MG63 (cell line): Measurements from ENCODE around the gene CRMP1. TPM values are rescaled to one million over a fixed set of nuclear protein-coding genes. Genes with fewer than 3 reads are reported as not detected.

ENCODE experiments used
- DNase-seq: peaks from one replicate; pipeline ENCODE4 v3.0.0-alpha.2; 2020
- H3K27me3 ChIP-seq: fragments of 250-450 bp; sonication (Bioruptor Pico); 2 replicates; pipeline ENCODE4 v1.5.1; 2020; ENCODE audit warnings: mild to moderate bottlenecking, moderate library complexity
- H3K36me3 ChIP-seq: fragments of 250-450 bp; sonication (Bioruptor Pico); 2 replicates; pipeline ENCODE4 v1.5.1; 2020; ENCODE audit warnings: mild to moderate bottlenecking, moderate library complexity
- H3K4me3 ChIP-seq: fragments of 250-450 bp; sonication (Bioruptor Pico); 2 replicates; pipeline ENCODE4 v1.5.1; 2020; ENCODE audit warnings: mild to moderate bottlenecking, moderate library complexity
- H3K9me3 ChIP-seq: fragments of 250-450 bp; sonication (Bioruptor Pico); 2 replicates; pipeline ENCODE4 v1.5.1; 2020; ENCODE audit warnings: mild to moderate bottlenecking, moderate library complexity
- total RNA-seq: library from RNA; depleted of rRNA; stranded (reverse); fragments of >200 nt; shearing (Covaris generic); gene quantifications from 2 replicates; pipeline ENCODE4 v1.2.3, GENCODE V29; 2014; ENCODE audit warnings: low replicate concordance

CRMP1 gene
- total RNA-seq, 1 experiment from 2014 or later: not detected

DNA sequence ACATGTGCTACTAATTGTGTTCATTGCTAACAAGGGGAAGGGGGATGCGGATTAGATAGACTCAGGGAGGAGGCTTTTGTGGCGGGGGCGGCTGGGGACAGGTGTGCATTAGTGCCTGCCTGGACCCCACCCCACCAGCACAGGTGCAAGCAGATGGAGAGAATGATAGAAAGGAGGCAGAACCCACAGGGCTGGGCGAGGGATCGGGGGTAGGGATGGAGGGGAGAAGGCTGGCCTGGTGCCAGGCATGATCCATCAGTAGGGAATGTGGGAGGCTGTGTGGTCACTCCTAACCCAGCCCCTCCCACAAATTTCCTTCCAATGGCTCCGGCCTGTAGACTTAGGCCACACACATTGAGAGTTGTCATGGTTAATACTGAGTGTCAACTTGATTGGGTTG lies 30.5 kb upstream of the CRMP1 start:
- Histone ChIP-seq H3K4me3 (no peak overlapping the region), H3K27me3 (no peaks in the 10 kb centered on the region), H3K9me3 (no peaks in the 10 kb centered on the region), H3K36me3 (no peaks in the 10 kb centered on the region)
- DNase-seq: no peak

DNA sequence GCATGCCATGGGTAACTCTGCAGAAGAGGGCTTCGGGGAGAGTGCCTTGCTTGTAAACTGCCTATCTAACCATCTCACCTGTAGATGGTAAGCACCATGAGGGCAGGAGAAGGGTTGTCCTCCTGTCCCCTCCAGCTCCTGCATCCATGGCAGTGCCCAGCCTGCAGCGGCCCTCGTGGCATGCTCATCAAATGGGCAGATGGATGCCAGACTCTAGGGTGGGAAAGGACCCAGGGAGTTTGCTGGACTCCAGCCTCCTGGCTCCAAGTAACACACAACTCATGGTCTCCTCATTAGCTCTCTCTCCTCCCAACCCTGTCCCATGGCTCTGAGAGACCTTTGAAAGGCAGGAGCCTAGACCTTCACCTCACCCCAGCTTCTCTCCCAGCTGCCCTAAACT lies 29.7 kb upstream of the CRMP1 start:
- no peak for DNase-seq
- Histone ChIP-seq H3K4me3 (no peak overlapping the region), H3K9me3 (no peaks in the 10 kb centered on the region), H3K36me3 (no peaks in the 10 kb centered on the region), H3K27me3 (no peaks in the 10 kb centered on the region)

DNA sequence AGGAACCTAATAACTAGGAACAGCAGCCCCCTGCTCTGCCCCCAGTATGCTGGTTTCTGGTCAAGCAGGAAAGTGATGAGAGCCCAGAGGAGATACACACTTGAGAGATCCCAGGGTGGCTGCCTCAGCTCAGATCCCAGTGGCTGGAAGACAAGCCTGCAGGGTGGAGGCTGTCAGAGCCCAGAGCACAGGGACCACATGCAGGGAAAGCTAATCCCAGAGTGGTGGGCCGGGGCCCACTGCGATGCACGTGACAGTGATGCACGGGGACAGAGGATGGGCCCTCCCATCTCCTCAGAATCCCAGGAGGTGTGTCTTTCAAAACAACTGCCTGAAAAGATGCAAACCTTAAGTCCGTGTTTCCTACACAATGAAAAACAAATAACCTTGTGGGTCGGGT lies 29.1 kb upstream of the CRMP1 start:
- Histone ChIP-seq H3K4me3 (no peak overlapping the region), H3K36me3 (no peaks in the 10 kb centered on the region), H3K27me3 (no peaks in the 10 kb centered on the region), H3K9me3 (no peaks in the 10 kb centered on the region)
- no peak for DNase-seq

DNA sequence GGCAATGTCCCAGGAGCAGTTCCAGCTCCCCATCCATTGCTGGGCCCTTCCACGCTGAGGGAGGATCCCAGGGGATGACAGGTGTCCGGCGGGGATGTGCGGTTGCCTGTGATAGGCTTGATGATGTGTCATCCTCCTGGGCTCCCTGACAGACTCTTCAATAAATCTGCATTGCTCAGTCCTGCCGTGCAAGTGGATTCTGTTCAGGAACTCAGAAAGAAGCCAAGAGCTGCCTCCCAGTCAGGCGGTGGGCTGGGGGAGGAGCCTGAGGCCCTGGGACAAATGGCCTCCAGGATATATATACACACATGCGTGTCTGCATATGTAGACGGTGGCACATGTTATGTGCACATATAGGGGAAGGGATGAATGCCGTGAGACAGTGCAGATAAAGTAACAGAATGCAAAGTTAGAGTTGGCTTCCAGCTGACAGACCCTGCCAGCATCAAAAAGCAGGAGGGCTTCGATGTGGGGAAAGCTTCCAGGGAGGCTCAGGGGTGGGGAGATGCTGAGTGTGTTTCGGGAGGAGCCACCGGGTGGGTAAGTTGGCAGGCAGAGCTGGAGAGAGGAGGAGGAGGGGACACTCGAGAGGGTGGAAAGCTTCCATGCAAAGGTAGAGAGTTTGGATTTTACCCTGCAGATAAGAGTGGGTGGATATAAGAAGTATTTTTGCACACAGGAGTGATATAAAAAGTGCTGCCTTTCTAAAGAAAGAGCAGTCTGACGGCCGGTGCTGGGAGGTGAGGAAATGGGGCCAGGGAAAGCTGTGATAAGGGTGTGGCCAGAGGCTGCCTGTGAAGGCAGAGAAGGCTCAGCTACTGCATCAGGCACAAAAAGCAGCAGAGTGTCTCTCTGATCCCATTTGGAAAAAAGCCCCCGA lies 28.5 kb upstream of the CRMP1 start:
- H3K27me3 ChIP-seq: no peaks in the 10 kb centered on the region
- peak; percentile 17 for DNase-seq

DNA sequence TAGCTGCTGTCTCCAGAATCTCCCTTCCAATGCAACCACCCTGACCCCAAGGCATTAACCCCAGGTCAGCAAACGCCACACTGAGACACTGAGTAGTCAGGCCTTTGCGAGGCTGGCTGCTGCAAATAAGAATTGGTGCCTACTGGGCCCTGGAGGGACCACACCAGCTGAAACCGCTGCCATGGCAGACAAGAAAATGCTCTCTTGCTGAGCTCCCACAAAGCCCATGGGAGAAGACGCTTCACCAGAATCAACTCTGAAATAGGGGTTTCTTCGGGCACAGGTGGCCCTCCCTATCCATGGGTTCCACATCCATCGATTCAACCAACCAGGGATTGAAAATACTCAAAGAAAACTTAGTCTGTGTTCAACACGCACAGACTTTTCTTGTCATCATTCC lies 26.7 kb upstream of the CRMP1 start:
- Histone ChIP-seq H3K27me3 (no peaks in the 10 kb centered on the region), H3K36me3 (no peaks in the 10 kb centered on the region), H3K4me3 (no peak overlapping the region), H3K9me3 (no peaks in the 10 kb centered on the region)
- DNase-seq: no peak

More for the DNA sequence above, 28.5 kb upstream of the CRMP1 start:
- no peak overlapping the region for H3K4me3 ChIP-seq
- no peaks in the 10 kb centered on the region for H3K36me3 ChIP-seq
- no peaks in the 10 kb centered on the region for H3K9me3 ChIP-seq

DNA sequence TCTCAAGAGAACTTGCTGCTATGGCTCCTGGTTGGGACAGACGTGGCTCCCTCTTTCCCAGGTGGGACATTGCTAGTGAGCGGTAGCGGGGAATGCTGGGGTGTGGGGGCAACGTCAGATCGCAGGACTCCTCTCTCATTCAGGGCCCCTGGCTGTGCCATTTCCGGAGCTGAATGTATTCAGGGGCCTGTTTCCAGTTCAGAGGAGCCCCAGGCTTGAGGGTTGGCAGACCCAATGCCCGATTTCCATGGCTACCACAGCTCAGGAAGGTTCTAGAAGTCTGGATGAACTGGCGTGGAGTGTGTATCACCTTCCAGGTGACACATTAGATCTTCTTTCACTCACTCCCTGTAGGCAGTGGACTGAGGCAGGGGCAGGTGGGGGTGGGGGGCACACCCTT lies 26.2 kb upstream of the CRMP1 start:
- Histone ChIP-seq H3K36me3 (no peaks in the 10 kb centered on the region), H3K4me3 (no peak overlapping the region), H3K9me3 (no peaks in the 10 kb centered on the region), H3K27me3 (no peaks in the 10 kb centered on the region)
- DNase-seq: no peak

DNA sequence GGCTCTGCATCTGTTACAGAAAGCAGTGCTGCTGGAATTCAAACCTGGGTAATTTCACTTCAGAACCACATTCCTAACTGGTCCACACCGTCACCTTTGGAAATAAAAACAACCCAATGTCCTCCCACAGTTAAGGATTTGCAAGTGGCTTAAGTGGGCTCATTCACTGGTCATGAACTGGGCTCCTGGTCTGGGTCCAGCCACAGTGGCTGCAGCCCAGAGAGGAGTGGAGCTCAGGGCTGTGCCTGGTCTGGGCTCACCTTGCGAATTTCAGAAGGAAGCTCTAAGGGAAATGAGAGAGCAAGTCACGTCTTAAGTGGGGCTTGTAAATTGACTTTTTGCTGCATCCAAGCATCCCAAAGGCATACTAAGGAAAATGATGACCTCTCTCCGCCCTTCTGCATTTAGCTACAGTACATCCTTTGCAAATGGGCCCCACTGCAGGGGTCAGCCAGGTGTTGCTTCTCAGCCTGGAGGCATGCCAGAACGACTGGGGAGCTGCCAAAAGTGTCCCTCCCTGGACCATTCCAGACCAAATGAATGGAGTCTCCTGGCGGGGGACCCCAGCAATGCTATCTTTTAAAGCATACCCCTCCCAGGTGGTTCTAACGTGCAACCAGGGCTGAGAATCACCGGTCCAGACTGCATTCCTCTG lies 25.6 kb upstream of the CRMP1 start:
- Histone ChIP-seq H3K36me3 (no peaks in the 10 kb centered on the region), H3K9me3 (no peaks in the 10 kb centered on the region), H3K27me3 (no peaks in the 10 kb centered on the region), H3K4me3 (no peak overlapping the region)
- no peak for DNase-seq

DNA sequence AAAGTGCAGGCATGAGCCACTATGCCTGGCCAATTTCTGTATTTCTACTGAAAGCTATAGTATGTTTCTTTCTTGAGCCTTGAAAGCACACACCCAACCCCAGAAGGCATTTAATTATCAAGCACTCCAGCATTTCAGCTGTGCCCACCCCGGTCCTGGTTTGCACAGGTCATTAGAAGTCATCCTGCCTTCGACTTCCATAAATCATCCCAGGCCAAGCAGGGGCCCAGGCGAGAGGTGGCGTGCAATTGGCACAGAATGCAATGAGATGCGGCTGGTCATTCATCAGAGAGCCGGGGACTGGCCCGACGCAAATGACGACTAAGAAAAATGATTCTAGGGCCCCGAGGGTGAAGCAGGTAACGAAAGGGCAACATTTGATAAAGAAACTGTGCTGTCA lies 24.8 kb upstream of the CRMP1 start:
- H3K4me3 ChIP-seq: no peak overlapping the region
- no peak for DNase-seq
- no peaks in the 10 kb centered on the region for H3K9me3 ChIP-seq
- H3K27me3 ChIP-seq: no peaks in the 10 kb centered on the region
- H3K36me3 ChIP-seq: no peaks in the 10 kb centered on the region

DNA sequence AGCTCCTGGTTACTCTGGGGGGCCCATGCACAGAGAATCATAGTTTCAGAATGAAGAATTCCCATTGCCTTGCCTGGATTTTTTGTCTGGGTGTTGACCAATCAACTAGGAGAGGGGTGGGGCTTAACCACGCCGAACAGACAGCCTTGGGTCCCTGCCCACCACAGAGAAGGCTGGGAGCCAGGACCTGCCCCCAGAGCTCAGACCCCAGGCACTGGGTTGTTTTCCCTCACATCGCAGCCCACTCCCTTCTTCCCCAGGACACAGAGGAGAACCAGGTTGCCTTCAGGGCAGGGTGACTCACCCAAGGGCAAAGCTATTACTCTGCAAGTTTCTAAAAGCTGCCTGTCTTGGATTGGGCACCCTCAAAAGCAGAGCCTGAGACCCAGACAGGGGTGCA lies 23.3 kb upstream of the CRMP1 start:
- no peaks in the 10 kb centered on the region for H3K36me3 ChIP-seq

DNA sequence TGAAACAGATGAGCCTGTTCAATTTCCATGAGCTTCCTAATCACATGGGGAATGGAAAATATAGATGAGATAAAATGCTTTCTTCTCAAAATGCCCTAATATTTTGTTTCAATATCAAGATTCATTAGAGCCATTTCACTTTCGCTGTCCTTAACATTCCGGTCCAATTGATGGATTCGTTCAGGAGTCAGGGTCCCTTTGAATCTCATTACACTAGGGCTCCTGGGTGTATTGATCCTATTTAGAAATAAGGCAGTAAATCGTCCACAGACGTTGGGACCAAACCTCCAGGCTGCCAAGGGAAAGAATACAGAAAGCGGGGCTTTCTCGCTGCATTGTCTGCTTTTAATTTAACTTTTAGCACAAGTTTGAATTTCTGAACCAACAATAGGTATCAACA lies 20.6 kb upstream of the CRMP1 start:
- H3K4me3 ChIP-seq: no peak overlapping the region
- no peaks in the 10 kb centered on the region for H3K27me3 ChIP-seq
- H3K36me3 ChIP-seq: no peaks in the 10 kb centered on the region
- no peak for DNase-seq
- no peaks in the 10 kb centered on the region for H3K9me3 ChIP-seq

More for the DNA sequence above, 23.3 kb upstream of the CRMP1 start:
- no peaks in the 10 kb centered on the region for H3K27me3 ChIP-seq
- DNase-seq: no peak
- H3K9me3 ChIP-seq: no peaks in the 10 kb centered on the region
- no peak overlapping the region for H3K4me3 ChIP-seq

DNA sequence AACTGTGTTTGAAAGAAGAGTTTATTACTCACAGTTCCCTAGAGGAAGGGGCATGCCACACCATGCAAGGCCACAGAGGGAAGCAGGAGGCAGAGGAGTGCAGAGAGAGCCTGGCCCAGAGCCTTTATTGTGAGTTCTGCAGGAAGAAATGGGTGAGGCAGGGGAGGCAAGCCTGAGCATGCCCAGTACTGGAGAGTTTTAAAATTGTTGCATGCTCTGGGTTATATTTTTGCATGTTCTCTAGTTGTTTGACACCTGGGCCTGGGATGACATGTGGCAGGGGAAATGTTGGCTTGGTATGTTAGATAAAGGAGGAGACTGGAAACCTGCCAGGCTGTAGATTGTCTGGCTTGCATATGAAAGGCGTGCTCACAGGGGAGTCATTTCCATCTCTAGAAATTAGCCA lies 19.7 kb upstream of the CRMP1 start:
- no peaks in the 10 kb centered on the region for H3K27me3 ChIP-seq
- no peak for DNase-seq
- no peaks in the 10 kb centered on the region for H3K9me3 ChIP-seq
- H3K4me3 ChIP-seq: no peak overlapping the region
- H3K36me3 ChIP-seq: no peaks in the 10 kb centered on the region

DNA sequence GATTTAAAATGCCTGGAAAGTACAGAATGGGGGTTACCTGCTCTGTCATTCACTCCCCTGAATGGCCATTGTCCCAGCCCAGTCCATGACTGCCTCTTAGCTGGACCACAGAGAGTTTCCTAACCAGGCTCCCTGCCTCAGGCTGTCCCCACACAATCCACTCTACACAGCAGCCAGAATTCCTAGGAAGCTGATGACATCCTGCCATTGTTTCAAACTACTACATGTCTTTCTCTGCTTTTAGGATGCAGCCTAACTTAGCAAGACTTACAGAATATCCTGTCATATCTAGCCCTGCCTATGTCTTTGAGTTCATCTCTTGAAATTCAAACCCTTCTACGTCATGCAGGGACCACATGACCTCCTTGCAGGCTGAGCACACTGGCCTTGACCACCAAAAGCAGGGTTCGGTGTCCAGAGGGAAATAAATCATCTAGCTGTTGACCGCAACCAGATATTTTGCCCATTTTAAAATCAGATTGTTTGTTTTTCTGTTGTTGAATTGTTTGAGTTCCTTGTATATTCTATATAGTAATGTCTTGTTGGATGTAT lies 16.1 kb upstream of the CRMP1 start:
- H3K36me3 ChIP-seq: no peaks in the 10 kb centered on the region
- no peak overlapping the region for H3K4me3 ChIP-seq
- H3K27me3 ChIP-seq: no peaks in the 10 kb centered on the region
- DNase-seq: no peak
- H3K9me3 ChIP-seq: no peaks in the 10 kb centered on the region

DNA sequence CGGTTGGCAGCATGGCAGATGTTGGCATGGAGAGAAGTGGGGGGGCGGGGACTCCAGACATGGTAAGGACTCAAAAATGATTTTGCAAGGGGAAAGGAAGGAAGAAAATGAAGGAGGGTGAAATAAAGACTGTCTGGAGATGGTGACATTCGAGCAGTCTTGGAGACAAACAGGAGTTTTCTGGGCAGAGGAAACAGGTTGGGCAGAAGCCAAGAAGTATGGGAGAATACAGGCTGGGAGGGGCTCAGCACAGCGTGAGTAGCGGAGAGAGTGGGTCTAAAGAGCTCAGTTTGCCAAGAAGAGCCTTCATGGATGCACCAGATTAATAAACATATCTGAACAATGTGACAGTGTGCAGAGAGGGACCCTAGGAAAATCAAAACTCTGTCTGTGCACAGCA lies 13.3 kb upstream of the CRMP1 start:
- no peak for DNase-seq
- no peaks in the 10 kb centered on the region for H3K9me3 ChIP-seq
- H3K4me3 ChIP-seq: no peak overlapping the region
- H3K27me3 ChIP-seq: no peaks in the 10 kb centered on the region
- no peaks in the 10 kb centered on the region for H3K36me3 ChIP-seq

DNA sequence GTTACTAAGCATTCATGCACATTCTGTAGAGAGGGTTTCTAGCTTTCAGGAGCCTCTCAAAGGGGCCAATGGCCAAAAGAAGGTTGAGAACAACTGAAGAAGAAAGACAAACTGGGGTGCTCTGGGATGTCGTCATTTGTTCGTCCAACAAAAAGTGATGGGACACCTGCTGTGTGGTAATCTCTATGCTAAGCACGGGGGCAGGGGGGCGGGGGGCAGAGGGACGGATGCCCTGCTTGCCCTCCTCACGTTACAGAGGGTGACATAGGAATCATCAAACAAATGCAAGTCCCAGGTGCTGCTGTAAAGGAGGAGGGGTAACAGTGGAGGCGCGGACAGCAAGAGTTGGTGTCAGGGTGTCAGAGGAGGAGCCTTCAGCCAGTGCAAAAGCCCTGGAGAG lies 12.8 kb upstream of the CRMP1 start:
- no peaks in the 10 kb centered on the region for H3K27me3 ChIP-seq
- H3K4me3 ChIP-seq: no peak overlapping the region
- no peak for DNase-seq
- no peaks in the 10 kb centered on the region for H3K9me3 ChIP-seq
- H3K36me3 ChIP-seq: no peaks in the 10 kb centered on the region

DNA sequence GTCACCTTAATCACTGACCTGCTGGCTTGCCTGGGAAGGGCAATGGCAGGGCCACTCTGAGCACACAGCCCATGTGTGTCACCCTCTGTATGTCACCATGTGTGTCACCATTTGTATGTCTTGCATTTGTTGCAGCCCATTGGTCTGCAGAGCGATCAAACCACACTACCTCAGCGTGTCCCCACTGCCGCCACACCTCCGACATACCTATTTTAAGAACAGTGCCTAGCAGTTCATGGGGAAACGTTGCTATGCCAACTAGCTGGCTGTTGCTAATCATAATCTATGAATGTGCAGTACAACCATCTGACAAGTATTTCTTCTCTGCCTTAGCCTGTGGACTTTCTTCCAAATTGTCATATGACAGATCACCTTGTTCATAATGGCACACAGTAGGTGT lies 8.0 kb upstream of the CRMP1 start:
- Histone ChIP-seq H3K4me3 (no peak overlapping the region), H3K36me3 (no peaks in the 10 kb centered on the region), H3K9me3 (no peaks in the 10 kb centered on the region), H3K27me3 (no peaks in the 10 kb centered on the region)
- DNase-seq: no peak

DNA sequence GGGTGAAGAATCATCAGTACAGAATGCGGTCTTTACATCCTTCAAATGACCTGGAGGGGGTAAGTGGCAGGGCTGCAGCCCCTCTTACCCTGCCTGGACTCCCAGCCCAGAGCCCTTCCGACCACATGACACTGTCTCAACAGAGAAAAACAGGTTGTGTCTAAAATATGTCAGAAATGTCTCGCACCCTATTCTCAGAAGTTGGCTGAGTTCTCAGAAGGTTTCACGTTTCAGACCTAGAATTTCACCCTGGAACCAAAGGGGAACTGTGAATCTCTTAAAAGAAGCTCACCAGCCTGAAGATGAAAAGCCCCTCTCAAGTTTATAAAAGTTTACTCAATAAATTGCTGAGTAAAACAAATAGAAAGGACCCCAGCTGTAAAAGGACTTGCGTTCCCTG lies 7.0 kb upstream of the CRMP1 start:
- Histone ChIP-seq H3K27me3 (no peaks in the 10 kb centered on the region), H3K9me3 (no peaks in the 10 kb centered on the region), H3K36me3 (no peaks in the 10 kb centered on the region), H3K4me3 (no peak overlapping the region)
- DNase-seq: no peak

DNA sequence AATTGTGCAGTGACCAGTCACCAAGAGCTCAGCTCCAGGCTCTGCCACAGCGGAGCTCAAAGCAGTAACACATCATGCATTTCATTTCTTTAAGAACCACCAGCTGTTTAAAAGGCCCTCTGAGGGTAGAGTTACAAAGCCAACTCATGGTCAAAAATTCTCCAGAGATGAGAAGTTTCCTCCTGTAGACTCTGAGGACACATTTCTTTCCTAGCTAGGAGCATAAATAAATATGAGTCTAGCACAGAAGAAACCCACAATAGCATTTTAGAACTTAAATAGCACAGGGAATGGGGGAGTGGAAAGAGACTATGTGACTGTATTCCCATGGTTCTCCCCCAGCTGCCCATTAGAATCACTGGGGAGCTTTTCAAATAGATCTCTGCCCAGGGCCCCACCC lies 6.5 kb upstream of the CRMP1 start:
- Histone ChIP-seq H3K4me3 (no peak overlapping the region), H3K36me3 (no peaks in the 10 kb centered on the region), H3K9me3 (no peaks in the 10 kb centered on the region), H3K27me3 (no peaks in the 10 kb centered on the region)
- no peak for DNase-seq

DNA sequence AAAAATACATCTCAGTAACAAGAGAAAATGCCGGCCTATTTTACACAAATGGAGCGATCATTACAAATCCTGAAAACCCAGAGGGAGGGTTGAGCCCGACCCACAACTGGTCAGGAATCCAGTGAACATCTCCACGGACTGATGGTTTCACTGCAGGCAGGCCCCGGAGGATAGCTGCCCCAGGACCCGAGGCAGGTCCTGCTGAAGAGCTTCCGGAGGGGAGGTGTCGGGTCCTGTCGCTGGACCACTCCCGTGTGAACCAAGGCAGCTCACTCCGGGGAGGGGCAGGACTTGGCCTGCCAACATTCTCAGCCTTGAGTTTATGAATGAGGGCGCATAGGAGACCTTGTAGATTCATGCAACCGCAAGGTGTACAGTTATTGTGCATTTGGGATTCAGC lies 4.8 kb upstream of the CRMP1 start:
- no peak for DNase-seq
- H3K9me3 ChIP-seq: no peaks in the 10 kb centered on the region
- no peak overlapping the region for H3K4me3 ChIP-seq
- no peaks in the 10 kb centered on the region for H3K36me3 ChIP-seq
- peaks cover 3% of the 10 kb centered on the region; the same call in 1 of the 2 replicates for H3K27me3 ChIP-seq
